ENCODE results near the gene KLHL1.

Gene KLHL1

DNA sequence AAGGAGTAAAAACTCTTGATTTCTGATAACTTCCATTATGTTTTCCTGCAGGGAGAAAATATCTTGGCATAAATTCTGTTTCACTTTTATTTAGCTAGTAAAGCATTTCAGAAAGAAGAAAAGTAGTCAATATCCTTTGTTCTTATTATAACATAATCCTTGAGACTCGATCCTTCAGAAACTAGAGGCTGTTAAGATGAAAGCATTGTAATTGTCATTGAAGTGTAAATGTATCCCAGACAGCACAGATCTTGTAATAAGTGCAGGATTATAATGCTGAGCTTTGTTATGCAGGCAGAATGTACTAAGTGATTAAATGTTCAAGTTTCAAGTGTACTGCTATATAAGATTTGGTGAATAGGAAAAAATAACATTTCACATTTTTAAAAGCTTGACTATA lies 225.8 kb downstream of the KLHL1 start:
- H3K27me3 ChIP-seq (ENCODE audit: insufficient read depth, poor library complexity, severe bottlenecking), result no peaks in the 10 kb centered on the region
- no peak overlapping the region for H3K4me3 ChIP-seq (replicated peaks; ENCODE audit: insufficient read depth, low read length)
- no peak for DNase-seq (ENCODE audit: low read depth in 1 of 2, low spot score in 1 of 2)
- no peak overlapping the region for H3K27ac ChIP-seq (replicated peaks)
- no peak for TF ChIP-seq SPI1 (IDR thresholded peaks at IDR 0.05; ENCODE audit: borderline replicate concordance, low read depth)
- no peak for TF ChIP-seq GABPA (IDR thresholded peaks at IDR 0.05; ENCODE audit: low read depth)
- no peak for TF ChIP-seq REST (IDR thresholded peaks at IDR 0.05; ENCODE audit: insufficient replicate concordance, low read depth)
- no peak for TF ChIP-seq POLR2AphosphoS5 (IDR thresholded peaks at IDR 0.05; ENCODE audit: low read depth)
- TF ChIP-seq, protein P1, sequence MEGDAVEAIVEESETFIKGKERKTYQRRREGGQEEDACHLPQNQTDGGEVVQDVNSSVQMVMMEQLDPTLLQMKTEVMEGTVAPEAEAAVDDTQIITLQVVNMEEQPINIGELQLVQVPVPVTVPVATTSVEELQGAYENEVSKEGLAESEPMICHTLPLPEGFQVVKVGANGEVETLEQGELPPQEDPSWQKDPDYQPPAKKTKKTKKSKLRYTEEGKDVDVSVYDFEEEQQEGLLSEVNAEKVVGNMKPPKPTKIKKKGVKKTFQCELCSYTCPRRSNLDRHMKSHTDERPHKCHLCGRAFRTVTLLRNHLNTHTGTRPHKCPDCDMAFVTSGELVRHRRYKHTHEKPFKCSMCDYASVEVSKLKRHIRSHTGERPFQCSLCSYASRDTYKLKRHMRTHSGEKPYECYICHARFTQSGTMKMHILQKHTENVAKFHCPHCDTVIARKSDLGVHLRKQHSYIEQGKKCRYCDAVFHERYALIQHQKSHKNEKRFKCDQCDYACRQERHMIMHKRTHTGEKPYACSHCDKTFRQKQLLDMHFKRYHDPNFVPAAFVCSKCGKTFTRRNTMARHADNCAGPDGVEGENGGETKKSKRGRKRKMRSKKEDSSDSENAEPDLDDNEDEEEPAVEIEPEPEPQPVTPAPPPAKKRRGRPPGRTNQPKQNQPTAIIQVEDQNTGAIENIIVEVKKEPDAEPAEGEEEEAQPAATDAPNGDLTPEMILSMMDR (IDR thresholded peaks at IDR 0.05; ENCODE audit: insufficient read depth, low read length), result no peak

GRCh38 chr13:69879936-69880335 lies 228.3 kb downstream of the KLHL1 start:
- Histone ChIP-seq H3K27me3 (ENCODE audit: insufficient read depth, poor library complexity, severe bottlenecking) (no peaks in the 10 kb centered on the region), H3K4me3 (replicated peaks; ENCODE audit: insufficient read depth, low read length) (no peak overlapping the region), H3K27ac (replicated peaks) (no peak overlapping the region)
- TF ChIP-seq GABPA (IDR thresholded peaks at IDR 0.05; ENCODE audit: low read depth), result no peak
- TF ChIP-seq, protein P1 (IDR thresholded peaks at IDR 0.05; ENCODE audit: insufficient read depth, low read length), result no peak
- no peak for TF ChIP-seq SPI1 (IDR thresholded peaks at IDR 0.05; ENCODE audit: borderline replicate concordance, low read depth)
- no peak for TF ChIP-seq REST (IDR thresholded peaks at IDR 0.05; ENCODE audit: insufficient replicate concordance, low read depth)
- no peak for TF ChIP-seq POLR2AphosphoS5 (IDR thresholded peaks at IDR 0.05; ENCODE audit: low read depth)
- DNase-seq (ENCODE audit: low read depth in 1 of 2, low spot score in 1 of 2), result no peak

- TF ChIP-seq POLR2AphosphoS5 (IDR thresholded peaks at IDR 0.05; ENCODE audit: low read depth) (no peak), GABPA (IDR thresholded peaks at IDR 0.05; ENCODE audit: low read depth) (no peak), REST (IDR thresholded peaks at IDR 0.05; ENCODE audit: insufficient replicate concordance, low read depth) (no peak), SPI1 (IDR thresholded peaks at IDR 0.05; ENCODE audit: borderline replicate concordance, low read depth) (no peak)
- TF ChIP-seq, protein P1 (IDR thresholded peaks at IDR 0.05; ENCODE audit: insufficient read depth, low read length), result no peak
- no peak overlapping the region for H3K4me3 ChIP-seq (replicated peaks; ENCODE audit: insufficient read depth, low read length)
- H3K27me3 ChIP-seq (ENCODE audit: insufficient read depth, poor library complexity, severe bottlenecking), result no peaks in the 10 kb centered on the region
- no peak for DNase-seq (ENCODE audit: low read depth in 1 of 2, low spot score in 1 of 2)
- H3K27ac ChIP-seq (replicated peaks), result no peak overlapping the region
These were observed 235.8 kb downstream of the KLHL1 start for GRCh38 chr13:69872321-69873047.
